ENCODE data around the gene NRAP.

- TF ChIP-seq POLR2A (IDR thresholded peaks at IDR 0.05; ENCODE audit: low read depth, low read length) (no peak), CTCF (IDR thresholded peaks at IDR 0.05; ENCODE audit: extremely low read depth in 1 of 2, insufficient read depth in 1 of 2, low read depth in 1 of 2, low read length in 2 of 2) (no peak), MAX (IDR thresholded peaks at IDR 0.05; ENCODE audit: insufficient read depth, insufficient read length) (no peak), EZH2 (IDR thresholded peaks at IDR 0.05; ENCODE audit: borderline replicate concordance, low read depth, low read length, severe bottlenecking) (no peak)
These were observed 101.1 kb downstream of the NRAP start for GRCh38 chr10:113562704-113563103.

All from endothelial cell of umbilical vein (primary cell).